NCI-H345 treated with DMSO at 0.1 percent for 48 hours (cell line): ENCODE results near the gene ACTN1.

Experiments
- DNase-seq: peaks from one replicate; lab custom pipeline; 2025; ENCODE audit not compliant: unreplicated experiment; lab: John Stamatoyannopoulos, UW

Gene ACTN1

GRCh38 chr14:68970038-68970612 is 9.0 kb downstream of the ACTN1 start:
- DNase-seq = no peak

GRCh38 chr14:68969278-68970033 is 9.6 kb downstream of the ACTN1 start:
- DNase-seq = no peak

DNA sequence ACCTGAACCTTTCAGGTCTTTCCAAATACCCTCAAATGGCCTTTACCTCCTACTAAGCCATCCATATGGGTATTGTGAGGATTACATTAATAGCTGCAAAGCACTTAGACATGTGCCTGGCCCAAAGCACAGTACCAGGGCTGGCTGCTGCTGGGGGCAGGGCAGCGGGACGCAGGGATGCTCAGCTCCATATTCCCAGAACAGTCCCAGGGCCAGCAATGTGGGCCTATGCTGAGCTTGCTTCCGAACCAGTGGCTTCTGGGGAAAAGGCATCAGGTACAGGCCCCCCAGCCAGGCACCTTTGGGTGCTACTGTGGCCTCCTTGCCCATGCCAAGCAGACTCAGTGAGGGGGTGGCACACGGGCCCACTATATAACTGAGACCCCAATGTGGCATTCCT is 10.4 kb downstream of the ACTN1 start:
- DNase-seq = no peak

DNA sequence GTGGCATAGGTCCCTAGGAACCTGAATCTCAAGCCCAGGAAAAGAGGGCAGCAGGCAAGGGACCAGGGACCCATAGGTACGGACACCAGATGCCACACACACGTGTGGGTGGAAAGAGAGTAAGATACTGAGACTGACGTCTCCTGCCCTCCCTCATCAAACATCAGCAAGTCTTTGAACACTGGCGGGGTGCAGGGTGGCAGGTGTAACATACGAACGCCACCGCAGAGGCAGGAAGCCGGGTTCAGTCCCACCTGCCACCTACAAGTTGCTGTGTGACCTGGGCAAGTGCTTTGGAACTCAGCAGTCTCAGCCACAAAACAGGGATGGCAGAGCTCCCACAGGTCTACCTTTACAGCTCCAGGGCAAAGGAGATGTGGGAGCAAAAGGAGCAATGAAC is 11.1 kb downstream of the ACTN1 start:
- no peak for DNase-seq

DNA sequence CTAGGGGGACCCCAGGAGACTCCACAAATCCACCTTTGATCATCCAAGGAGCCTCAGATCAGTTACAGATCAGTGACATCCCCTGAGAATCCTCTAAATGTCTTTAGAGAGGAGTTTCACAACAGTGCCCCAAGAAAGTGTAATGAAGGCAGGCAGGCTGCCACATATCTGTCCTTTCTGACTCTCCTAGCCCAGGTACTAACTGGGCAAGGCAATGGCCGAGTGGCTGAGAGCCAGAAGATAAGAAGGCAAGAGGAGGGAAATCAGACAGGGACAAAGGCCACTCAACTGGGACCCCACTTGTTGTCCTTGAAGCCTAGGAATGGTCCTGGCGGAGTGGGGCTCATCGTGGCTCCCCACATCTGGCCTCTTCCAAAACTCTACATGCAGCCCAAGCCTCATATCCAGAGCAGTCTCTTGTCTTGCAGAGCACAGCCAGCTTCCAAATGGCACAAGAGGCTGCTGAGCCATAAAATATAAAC is 11.6 kb downstream of the ACTN1 start:
- no peak for DNase-seq

DNA sequence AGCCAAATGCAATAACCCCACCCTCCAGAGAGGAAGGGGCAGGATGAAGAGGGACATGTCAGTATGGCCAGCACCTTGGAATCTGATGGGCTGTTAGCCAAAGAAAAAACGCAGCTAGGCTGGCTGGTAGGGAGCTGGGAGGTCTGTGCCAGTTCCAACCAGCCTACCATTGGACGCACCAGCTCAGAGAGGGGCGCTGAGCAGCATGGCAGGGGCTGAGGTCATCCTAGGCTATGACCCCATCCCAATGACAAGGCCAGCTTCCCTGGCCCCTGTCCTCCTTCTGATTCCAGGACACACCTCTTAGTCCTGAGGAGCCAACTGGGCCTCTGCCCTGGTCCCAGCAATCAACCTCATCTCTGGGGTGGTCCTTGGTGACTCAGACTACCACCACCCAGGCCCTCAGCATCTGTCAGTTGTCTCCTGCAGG is 12.2 kb downstream of the ACTN1 start:
- no peak for DNase-seq

GRCh38 chr14:68965261-68965761 is 13.8 kb downstream of the ACTN1 start:
- no peak for DNase-seq

DNA sequence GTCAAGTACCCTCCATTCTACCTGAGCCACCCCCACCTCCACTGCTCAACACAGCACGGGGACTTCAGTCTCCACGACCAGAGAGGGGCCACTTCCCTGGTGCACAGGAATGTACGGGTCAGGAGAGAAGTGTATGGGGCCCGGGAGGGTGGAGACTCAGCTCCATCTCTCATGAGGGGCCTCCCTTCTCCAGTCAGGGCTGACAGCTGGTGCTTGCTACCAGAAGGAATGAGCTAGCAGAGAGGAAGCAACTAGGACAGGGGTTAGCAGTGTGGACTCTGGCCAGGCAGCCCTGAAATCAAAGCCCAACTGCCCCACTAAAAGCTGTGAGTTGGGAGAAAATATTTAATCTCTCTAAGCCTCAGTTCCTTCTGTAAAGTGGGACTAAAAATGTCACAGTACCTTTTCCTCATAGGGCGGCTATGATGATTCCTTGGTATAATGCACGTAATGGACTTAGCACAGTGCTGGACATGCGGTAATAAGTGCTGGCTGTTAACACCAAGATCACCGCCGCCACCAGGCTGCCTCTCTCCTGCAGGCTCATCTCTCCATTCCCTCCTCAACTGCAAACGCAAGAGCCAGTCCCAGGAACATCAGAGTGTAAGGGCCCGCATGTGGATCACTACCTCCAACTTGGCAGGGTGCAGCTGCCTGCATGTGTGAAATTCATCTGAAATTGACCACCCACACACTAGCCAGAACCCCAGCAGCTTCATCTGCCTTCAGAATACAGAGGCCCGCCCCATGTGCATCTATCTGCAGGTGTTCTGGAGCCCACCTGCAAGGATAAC is 14.6 kb downstream of the ACTN1 start:
- DNase-seq = no peak

DNA sequence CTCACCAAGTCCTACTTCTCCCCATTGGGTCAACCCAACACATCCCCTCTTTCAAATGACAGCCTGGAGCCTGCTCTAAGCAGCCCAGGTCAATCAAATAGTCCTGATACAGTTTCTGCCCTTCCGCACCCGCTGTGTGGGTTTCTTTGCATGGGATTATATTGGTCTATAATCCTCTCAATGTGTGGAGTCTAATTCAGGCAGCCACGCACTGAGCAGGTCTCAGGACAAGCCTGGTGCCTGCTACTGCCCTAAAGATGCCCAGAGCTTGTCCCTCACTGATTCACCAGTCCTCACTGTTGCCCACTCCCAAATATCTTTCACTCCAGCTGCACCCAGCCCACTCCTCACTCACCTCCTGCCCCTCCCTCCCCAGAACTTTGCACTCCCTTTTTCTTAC is 16.4 kb downstream of the ACTN1 start:
- no peak for DNase-seq

GRCh38 chr14:68961781-68962584 is 17.1 kb downstream of the ACTN1 start:
- no peak for DNase-seq

DNA sequence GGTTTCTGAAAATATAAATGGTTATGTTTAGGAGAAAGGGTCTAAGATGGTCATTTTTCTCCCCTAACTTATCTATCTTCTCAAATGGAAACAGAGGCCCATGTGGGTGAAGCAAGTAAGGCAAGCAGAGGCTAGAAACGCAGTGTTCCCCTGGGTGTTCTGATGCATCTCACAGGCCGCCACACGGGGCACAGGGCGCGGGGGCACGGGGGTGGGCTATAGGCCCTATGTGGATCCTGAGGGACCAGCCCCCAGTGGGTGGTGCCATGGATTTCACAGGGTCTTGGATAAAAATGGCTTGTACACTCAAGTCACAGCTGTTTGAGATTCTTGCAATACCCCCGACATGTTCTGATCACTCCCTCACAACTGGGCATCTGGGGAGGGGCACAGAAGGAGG is 17.7 kb downstream of the ACTN1 start:
- no peak for DNase-seq

- no peak for DNase-seq
Observed at GRCh38 chr14:68960123-68960522, 19.0 kb downstream of the ACTN1 start.

- DNase-seq = no peak
Observed at GRCh38 chr14:68959035-68959434, 20.1 kb downstream of the ACTN1 start.

- DNase-seq = no peak
Observed at GRCh38 chr14:68958553-68958952, 20.5 kb downstream of the ACTN1 start.

GRCh38 chr14:68957775-68958174 is 21.3 kb downstream of the ACTN1 start:
- no peak for DNase-seq

DNA sequence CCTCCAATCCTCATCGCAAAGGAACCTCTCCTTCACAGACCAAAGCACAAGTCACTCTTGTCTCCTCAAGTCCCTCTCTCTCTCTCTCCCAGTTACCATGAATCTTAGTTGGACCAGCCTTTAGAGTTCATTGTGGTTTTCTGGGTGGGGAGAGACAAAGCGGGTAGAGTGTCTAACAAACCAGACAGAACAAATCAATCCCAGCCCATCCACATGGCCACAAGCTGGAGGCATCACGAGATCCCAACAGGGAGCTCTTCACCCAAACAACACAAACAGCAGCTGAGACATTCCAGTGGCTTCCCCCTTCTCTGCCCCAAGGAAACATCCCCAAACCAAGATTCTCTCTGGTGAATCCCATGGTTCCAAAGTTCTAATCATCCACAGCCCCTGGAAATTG is 22.4 kb downstream of the ACTN1 start:
- DNase-seq = no peak

GRCh38 chr14:68955851-68956179 is 23.3 kb downstream of the ACTN1 start:
- no peak for DNase-seq

DNA sequence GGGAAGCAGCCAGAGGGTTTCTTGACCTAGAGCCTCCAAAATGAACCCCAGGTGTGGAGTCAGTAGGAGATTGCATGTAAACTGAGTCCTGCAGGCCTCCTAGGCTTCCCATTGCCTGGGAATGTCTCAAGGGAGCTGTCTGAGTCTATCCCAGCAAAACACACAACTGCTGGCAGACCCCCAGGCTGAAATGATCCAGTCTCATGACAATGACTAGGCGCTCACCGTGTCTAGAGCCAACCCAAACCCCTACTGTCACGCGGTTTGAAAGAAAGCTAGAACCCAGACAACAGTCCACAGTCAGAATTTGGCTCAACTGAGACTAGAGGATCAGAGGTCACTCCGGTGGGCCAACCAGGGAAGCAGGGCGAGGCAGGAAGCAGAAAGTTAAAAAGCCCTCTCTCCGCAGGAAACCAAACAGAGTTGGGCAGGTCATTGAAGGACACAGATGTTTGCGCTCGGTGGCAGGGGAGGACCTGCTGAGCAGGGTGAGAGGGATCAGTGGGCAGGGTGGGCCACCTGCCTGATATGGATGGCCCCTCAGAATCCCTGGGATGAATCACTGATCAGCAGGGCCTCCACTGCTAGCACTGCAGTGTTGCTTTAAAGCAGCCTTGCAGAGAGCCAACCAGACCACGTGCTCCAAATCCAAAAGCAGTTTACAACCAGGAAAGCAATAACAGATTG is 23.8 kb downstream of the ACTN1 start:
- no peak for DNase-seq

GRCh38 chr14:68953196-68953555 is 25.9 kb downstream of the ACTN1 start:
- no peak for DNase-seq

- no peak for DNase-seq
Observed at GRCh38 chr14:68952531-68953195, 26.4 kb downstream of the ACTN1 start.
